ENCODE measurements around the gene FAM3D. TPM values are rescaled to one million over a fixed set of nuclear protein-coding genes. Genes with fewer than 3 reads are reported as not detected.
"Not testable (repeated sequence)": the region's sequence is repeated elsewhere in the genome, so short reads cannot be mapped to it uniquely, and the experiment has no call there.

FAM3D gene
- total RNA-seq (ENCODE audit: low replicate concordance): 0.11 and 0.15 TPM in 2 replicates

GRCh38 chr3:58666683-58667082, at the start of gene FAM3D:
TSS of gene FAM3D (minus strand) at chr3:58666774. CDS start at chr3:58655563, 11,211 bp downstream.
- Mint-ChIP-seq H3K36me3 (no peaks in the 10 kb centered on the region), H3K27ac (no peak within 1 kb of the TSS), H3K4me3 (no peak within 1 kb of the TSS), H3K9me3 (no peaks in the 10 kb centered on the region), H3K4me1 (no peaks in the 10 kb centered on the region), H3K27me3 (ENCODE audit: insufficient read depth, low read depth) (peaks cover 7% of the 10 kb centered on the region)
- no peaks in the 10 kb centered on the region for H3K9me3 ChIP-seq (ENCODE audit: low read depth)
- H3K4me2 ChIP-seq: no peak within 1 kb of the TSS
- no peak within 1 kb of the TSS for H2AFZ ChIP-seq (replicated peaks)
- DNase-seq (ENCODE audit: low spot score): no peak
- no peaks in the 10 kb centered on the region for H3K36me3 ChIP-seq
- H3K27ac ChIP-seq: no peak within 1 kb of the TSS
- no peak for TF ChIP-seq EZH2 (IDR thresholded peaks at IDR 0.05)
- TF ChIP-seq CTCF (IDR thresholded peaks at IDR 0.05): no peak
- no peak for TF ChIP-seq EZH2phosphoT487 (IDR thresholded peaks at IDR 0.05)
- H3K9ac ChIP-seq: no peak within 1 kb of the TSS
- no peaks in the 10 kb centered on the region for H3K27me3 ChIP-seq
- no peaks in the 10 kb centered on the region for H3K79me2 ChIP-seq (ENCODE audit: low read depth)
- H4K20me1 ChIP-seq (ENCODE audit: low read depth): no peaks in the 10 kb centered on the region
- H3K4me1 ChIP-seq: no peaks in the 10 kb centered on the region
- H3K4me3 ChIP-seq: no peak within 1 kb of the TSS
- no peaks in the 10 kb centered on the region for H3F3A ChIP-seq (ENCODE audit: low read depth)

- Histone ChIP-seq H3K9me3 (ENCODE audit: low read depth) (no peaks in the 10 kb centered on the region), H3K4me2 (no peak overlapping the region), H3K27me3 (no peaks in the 10 kb centered on the region), H3K9ac (no peak overlapping the region), H3K36me3 (no peaks in the 10 kb centered on the region), H3K27ac (no peak overlapping the region), H3K4me1 (no peaks in the 10 kb centered on the region), H3K79me2 (ENCODE audit: low read depth) (no peaks in the 10 kb centered on the region), H3K4me3 (no peak overlapping the region), H2AFZ (replicated peaks) (no peak overlapping the region), H4K20me1 (ENCODE audit: low read depth) (no peaks in the 10 kb centered on the region), H3F3A (ENCODE audit: low read depth) (no peaks in the 10 kb centered on the region)
- Mint-ChIP-seq H3K4me3 (no peak overlapping the region), H3K27ac (no peak overlapping the region), H3K27me3 (ENCODE audit: insufficient read depth, low read depth) (peaks cover 7% of the 10 kb centered on the region), H3K9me3 (peaks cover 6% of the 10 kb centered on the region), H3K4me1 (no peaks in the 10 kb centered on the region), H3K36me3 (no peaks in the 10 kb centered on the region)
- no peak for TF ChIP-seq EZH2 (IDR thresholded peaks at IDR 0.05)
- no peak for TF ChIP-seq EZH2phosphoT487 (IDR thresholded peaks at IDR 0.05)
- no peak for TF ChIP-seq CTCF (IDR thresholded peaks at IDR 0.05)
- no peak for DNase-seq (ENCODE audit: low spot score)
Measured at GRCh38 chr3:58713715-58714401, 47.3 kb upstream of the FAM3D start.

GRCh38 chr3:58711871-58712270, 45.3 kb upstream of the FAM3D start:
- H4K20me1 ChIP-seq (ENCODE audit: low read depth): no peaks in the 10 kb centered on the region
- H3K9me3 ChIP-seq (ENCODE audit: low read depth): no peaks in the 10 kb centered on the region
- no peak overlapping the region for H3K9ac ChIP-seq
- H2AFZ ChIP-seq (replicated peaks): no peak overlapping the region
- no peaks in the 10 kb centered on the region for H3K36me3 Mint-ChIP-seq
- no peak for DNase-seq (ENCODE audit: low spot score)
- no peaks in the 10 kb centered on the region for H3F3A ChIP-seq (ENCODE audit: low read depth)
- peaks cover 7% of the 10 kb centered on the region for H3K27me3 Mint-ChIP-seq (ENCODE audit: insufficient read depth, low read depth)
- no peaks in the 10 kb centered on the region for H3K4me1 ChIP-seq
- H3K27ac Mint-ChIP-seq: no peak overlapping the region
- peaks cover 6% of the 10 kb centered on the region for H3K9me3 Mint-ChIP-seq
- no peaks in the 10 kb centered on the region for H3K27me3 ChIP-seq
- H3K4me3 ChIP-seq: no peak overlapping the region
- H3K4me1 Mint-ChIP-seq: no peaks in the 10 kb centered on the region
- no peaks in the 10 kb centered on the region for H3K36me3 ChIP-seq
- no peak overlapping the region for H3K27ac ChIP-seq
- no peak overlapping the region for H3K4me3 Mint-ChIP-seq
- TF ChIP-seq EZH2 (IDR thresholded peaks at IDR 0.05) (no peak), CTCF (IDR thresholded peaks at IDR 0.05) (no peak), EZH2phosphoT487 (IDR thresholded peaks at IDR 0.05) (no peak)
- no peak overlapping the region for H3K4me2 ChIP-seq
- H3K79me2 ChIP-seq (ENCODE audit: low read depth): no peaks in the 10 kb centered on the region

- H3K36me3 ChIP-seq; H3K27me3 Mint-ChIP-seq (ENCODE audit: insufficient read depth, low read depth); H3K9ac ChIP-seq; H4K20me1 ChIP-seq (ENCODE audit: low read depth); H3K79me2 ChIP-seq (ENCODE audit: low read depth); H3K4me1 Mint-ChIP-seq; H3K4me3 ChIP-seq; H3K27me3 ChIP-seq; H3K4me1 ChIP-seq; H3K4me2 ChIP-seq; H3F3A ChIP-seq (ENCODE audit: low read depth); H3K4me3 Mint-ChIP-seq; H2AFZ ChIP-seq (replicated peaks); H3K36me3 Mint-ChIP-seq; DNase-seq (ENCODE audit: low spot score); H3K9me3 ChIP-seq (ENCODE audit: low read depth); H3K9me3 Mint-ChIP-seq; H3K27ac Mint-ChIP-seq; H3K27ac ChIP-seq: not testable (repeated sequence)
Measured at GRCh38 chr3:58708983-58709382, 42.4 kb upstream of the FAM3D start.
